AG08395 (cell line): ENCODE data around the gene PTPN2.
"Not testable (repeated sequence)": the region's sequence is repeated elsewhere in the genome, so short reads cannot be mapped to it uniquely, and the experiment has no call there.

ENCODE experiments used
- DNase-seq: peaks from one replicate; pipeline ENCODE4 v3.0.0; 2012; ENCODE audit warnings: mixed read lengths, low spot score

PTPN2 gene

DNA sequence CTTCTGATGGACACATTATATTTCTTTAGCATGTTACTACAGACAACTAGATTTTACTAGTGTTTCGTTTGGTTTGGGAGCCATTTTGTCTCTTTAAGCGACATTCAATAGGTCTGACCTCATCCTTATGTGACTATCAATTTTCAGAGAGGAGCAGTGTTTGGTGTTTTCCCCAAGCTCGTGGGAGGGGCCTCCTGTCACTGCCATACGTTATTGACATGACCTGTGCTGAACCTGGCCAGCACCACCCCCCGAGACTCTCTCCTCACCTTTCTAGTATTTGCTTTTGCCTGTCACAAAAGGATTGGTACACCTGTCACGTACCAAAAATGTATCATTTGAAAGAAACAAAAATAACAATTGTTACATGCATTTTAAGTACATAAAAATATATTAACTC, 111.9 kb downstream of the PTPN2 start:
- DNase-seq, result no peak

DNA sequence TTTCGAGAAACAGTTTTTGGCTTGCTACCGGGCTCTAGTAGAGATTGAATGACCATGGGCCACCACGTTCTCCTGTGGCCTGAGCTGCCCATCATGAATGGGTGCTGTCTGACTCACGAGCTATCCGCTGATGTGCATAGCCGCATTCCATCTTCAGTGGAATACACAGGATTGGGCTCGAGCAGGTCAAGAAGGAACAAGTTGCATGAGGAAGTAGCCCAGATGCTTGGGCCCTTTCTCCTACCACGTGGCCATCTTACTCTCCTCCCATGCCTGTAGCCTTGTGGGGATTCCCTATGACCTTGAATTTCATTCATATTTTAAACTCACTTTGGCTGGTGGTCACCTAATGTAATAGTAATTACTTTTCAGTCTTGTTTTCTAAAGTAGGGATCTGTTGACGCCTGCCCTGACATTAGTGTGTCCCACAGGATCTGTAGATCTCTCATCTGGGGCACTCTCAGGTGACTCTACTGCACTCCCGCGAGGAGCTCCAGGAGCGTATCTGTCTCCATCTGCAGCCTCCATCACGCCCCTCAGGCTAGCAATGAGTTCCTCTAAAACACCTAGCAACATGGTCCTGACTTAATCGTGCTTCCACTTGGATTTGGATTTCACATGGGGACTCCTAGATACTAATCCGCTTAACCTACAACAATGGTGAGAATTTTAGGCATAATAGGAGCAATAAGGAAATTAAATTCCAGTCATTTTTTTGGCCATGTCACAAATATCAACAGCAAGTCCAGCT, 113.4 kb downstream of the PTPN2 start:
- DNase-seq, result no peak

DNA sequence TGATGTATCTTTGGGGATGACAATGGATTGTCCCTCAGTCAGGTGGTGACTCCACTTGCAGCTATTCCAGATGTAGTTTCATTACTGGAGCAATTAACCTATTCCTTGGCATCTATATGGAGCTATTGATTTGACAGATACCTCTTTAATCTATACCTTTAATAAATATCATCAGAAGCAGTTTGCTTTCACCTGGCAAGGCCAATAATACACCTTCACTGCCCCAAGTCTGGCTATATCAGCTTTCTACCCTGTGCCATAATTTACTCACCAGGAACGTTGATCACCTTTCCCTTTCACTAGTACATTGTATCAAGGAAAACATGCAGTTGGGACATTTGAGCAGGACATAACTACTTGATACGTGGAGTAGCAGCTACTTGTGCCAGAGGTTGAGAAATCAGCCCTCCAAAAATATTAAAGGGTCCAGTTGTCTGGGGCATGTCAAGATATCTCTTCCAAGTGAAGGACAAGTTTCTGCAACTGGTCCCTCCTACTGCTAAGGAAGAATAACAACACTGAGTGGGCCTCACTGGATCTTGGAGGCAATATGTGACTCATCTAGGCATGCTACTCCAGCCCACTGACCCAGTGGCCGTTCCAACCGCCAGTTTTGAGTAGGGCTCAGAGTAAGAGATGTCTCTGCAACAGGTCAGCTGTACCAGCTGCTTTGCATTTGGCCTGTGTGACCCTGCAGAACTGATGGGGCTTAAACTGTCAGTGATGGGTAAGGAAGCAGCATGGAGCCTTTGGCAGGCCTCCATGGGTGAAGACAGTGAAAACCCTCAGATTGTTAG, 114.2 kb downstream of the PTPN2 start:
- DNase-seq, result no peak

DNA sequence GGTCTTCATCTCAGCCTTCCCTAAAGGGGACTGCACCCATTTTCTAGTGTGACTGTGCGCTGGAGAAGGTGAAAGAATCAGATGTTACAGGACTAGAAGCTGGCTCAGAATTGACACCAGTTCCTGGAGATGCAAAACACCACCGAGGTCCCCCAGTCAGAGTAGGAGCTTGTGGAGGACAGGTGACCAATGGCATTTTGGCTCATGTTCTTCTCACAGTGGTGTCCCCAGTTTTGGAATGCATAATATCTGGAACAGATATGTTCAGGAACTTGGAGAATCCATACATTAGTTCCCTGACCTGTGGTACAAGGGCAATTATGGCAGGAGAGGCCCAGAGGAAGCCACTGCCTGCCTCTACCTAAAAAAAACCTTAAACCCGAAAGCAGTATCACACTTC, 114.9 kb downstream of the PTPN2 start:
- no peak for DNase-seq

DNA sequence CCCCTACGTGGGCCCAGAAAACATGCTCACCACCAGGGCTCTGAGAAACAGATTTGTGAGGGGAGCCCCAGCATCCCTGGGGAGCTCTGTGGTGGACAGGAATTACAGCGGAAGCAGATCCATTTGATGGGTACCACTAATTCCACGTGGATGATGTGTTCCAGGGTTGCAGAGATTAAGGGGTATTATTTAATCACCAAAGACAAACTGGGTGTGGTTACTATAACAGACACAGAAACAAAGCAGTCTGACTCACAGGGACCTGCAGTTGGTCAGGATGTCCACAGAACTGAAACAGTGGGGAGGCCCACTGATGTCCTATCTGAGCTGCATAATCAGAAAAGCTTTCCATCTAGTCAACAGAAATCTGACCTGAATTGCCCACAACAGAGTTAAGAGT, 115.4 kb downstream of the PTPN2 start:
- peak; percentile 59 for DNase-seq

DNA sequence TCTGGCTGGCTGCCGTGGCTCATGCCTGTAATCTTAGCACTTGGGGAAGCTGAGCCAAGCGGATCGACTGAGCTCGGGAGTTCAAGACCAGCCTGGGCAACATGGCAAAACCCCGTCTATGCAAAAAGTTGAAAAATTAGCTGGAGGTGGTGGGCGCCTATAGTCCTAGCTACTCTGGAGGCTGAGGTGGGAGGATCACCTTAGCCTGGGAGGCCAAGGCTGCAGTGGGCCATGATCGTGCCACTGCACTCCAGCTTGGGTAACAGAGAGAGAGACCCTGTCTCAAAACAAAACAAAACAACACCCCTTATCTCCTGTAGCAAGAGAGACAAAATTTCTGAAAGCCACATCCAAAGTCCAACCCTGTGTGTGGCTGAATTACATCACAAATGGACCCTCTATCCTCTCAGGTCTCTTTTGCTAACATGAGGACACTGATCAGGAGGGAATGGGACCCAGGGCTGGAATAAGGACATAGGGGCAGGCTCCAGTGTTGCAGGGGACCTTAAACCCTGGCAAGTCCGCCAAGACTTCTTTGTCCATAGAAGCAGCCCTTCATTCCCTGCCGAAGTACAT, 116.4 kb downstream of the PTPN2 start:
- no peak for DNase-seq

DNA sequence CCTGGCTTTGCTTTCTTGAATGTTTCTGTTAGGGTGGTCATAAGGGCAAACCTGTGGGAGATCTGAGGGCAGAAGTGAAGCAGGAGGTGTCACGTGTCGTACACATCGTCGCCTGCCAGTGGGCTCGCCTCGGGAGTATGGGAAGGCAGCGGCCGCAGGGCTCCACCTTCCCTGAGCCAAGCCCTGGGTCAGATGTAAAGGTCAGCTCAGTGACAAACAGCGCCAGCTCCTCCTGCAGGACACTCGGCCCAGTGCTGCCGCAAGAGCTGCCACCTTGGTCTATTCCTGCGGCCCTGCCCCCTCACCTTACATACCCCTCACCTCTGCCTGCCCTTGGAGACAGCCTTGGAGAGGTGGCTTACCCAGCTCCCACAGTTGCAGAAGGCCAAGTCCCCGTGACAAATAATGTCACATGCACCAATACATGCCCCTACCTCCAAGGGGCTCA, 117.0 kb downstream of the PTPN2 start:
- DNase-seq, result no peak

DNA sequence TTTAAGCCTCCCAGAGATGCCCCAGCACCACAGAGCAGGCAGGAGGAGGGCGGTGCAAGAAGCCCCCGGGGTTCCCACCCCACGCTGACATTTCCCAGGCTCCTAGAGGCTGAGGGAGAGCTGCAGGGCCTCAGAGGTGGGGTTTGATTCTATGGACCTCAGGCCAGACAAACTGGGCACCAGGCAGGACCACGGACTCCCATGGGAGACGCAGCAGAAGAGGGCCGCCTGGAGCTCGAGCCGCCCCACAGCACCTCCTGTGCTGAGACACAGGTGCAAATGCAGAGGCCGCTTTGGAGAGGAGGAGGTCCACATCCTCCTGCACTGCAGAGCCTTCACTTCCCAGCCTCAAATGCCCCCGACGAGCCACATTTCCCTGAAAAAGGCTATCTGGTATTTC, 118.5 kb downstream of the PTPN2 start:
- DNase-seq, result no peak

DNA sequence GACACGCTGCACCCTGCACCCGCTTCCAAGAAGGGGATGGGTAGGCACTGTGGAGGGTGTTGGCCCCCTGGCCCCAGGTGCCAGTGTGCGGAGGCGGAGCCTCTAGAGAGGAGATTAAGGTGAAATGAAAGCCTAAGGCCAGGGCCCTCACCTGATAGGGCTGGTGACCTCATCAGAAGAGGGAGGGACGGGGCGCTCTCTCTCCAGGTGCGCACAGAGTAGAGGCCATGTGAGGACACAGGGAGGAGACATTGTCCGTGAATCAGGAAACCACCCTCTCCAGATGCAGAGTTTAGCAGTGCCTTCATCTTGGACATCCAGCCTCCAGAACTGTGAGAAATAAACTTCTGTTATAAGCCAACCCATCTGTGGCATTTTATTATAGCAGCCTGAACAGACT, 118.9 kb downstream of the PTPN2 start:
- no peak for DNase-seq

DNA sequence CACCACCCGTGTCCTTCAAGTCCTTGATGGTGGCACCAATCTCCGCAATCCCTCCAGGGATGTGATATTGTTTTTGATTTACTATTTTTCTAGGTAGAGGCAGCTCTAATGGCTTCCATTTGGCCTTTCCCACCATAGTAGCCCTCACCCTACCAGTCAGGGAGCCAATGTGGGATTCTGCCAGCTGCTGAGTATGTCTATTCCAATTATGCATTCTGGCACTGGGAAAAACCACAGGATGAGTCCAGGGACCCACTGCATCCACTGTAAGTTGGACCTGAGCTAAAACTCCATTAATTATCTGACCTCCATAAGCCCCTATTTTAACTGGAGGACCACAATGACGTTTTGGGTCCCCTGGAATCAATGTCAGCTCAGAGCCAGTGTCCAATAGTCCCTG, 125.5 kb downstream of the PTPN2 start:
- not testable (repeated sequence) for DNase-seq

DNA sequence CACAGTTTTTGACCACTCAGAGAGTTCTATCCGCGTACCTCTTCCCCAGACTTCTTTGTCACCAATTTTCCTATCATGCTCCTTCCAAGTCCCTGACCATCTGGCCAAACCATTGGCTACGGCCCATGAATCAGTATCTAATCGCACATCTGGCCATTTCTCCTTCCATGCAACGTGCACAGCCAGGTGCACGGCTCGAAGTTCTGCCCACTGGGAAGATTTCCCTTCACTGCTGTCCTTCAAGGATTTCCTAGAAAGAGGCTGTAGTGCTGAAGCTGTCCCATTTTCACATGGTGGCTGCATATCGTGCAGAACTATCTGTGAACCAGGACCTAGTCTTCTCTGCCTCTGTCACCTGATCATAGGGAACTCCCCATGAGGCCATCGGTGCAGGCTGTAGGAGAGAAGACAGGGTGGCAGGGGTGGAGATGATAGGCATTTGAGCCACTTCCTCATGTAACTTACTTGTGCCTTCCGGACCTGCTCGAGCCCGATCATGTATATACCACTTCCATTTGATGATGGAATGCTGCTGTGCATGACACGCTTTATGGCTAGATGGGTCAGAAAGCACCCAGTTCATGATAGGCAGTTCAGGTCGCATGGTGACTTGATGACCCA, 127.3 kb downstream of the PTPN2 start:
- not testable (repeated sequence) for DNase-seq

DNA sequence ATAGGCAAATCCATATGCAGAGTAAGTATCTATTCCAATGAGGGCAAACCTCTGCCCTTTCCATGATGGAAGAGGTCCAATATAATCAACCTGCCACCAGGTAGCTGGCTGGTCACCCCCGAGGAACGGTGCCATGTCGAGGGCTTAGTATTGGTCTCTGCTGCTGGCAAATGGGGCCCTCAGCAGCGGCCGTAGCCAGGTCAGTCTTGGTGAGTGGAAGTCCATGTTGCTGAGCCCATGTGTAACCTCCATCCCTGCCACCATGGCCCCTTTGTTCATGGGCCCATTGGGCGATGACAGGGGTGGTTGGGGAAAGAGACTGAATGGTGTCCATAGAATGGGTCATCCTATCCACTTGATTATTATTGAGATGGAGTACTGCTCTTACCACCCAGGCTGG, 128.4 kb downstream of the PTPN2 start:
- DNase-seq, result not testable (repeated sequence)

DNA sequence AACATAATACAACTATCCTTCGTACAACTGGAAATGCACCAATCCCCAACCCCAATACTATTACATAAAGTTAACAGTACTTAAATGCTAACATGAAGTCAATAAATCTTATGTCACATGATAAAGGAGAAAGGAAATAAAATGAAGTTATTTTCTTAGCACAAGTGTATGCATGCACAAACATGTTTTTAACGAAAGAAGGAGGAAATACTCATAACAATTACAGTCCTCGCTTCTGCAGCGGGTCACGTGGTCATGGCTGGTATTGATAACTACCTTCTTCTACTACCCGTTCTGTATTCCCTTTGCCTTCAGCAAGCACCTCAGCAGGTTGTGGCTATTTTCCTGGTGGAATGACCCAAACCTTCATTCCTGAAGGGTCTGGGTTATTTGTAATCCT, 129.5 kb downstream of the PTPN2 start:
- DNase-seq, result no peak

DNA sequence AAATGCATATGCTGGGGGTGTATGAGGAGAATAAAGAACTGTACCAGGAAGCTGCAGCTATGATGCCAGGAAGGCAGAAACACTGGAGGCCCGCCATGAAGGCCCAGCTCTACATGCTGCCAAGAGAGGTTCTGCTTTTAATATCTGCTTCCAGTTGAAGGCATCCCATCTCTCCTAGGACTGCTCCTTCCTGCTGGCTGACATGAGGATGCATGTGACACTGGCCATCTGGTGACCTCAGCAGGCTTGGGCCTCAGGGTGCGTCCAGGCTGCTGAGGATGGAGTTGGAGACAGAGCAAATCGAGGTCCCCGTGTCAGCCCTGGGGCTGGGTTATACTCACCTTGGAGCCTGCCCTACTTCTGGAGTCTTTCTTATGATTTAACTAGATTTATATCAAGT, 132.1 kb downstream of the PTPN2 start:
- DNase-seq, result no peak

DNA sequence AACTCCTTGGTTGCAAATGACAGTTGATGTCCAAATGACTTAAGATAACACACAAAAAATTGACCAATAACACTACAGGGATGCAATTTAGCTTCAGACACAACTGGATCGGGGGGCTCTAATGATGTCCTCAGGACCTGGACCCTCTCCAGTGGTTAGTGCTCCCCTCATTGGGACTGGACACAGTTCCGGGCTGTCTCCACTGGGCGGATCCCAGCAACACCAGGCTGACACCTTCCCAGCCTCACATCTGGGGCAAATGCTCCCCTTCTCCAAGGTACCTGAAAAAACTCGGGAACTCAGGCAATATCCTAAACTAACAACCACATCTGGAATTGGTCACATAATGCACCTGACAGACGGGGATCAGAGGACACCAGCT, 132.5 kb downstream of the PTPN2 start:
- DNase-seq, result no peak

DNA sequence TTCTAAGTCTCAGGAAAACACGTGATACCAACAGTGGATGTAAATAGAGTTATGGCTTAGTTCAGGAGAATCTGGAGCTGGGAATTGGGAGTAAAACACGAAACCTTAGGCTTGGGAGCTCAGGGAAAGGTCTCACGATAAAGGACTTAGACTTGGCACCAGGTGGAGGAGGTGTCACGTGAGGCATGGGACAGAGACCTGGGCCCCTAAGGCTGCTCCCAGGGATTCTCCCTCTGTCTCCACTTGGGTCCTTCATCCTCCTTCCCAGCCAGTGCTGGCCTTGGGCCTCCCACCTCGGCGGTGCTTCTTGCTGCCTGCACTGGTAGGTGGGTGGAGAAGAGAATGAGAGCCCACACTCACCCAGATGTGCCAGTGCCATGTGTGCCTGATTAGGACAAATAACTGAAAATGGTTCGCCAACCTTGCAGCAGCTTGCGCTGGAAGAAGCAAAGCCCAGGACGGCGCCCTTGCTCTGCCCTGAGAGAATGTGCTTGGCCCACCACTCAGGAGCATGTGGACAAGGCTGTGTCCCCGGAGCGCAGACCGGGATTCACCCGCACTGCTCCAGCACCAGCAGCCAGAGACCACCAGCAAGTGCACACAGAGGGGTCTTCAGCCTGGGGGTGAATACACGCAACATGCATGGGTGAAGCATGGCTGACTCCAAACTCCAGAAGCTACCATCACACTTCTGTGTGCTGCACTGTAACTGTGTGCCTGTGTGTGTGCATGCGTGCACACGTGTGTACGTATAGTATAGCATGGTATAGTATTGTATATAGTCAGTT, 133.1 kb downstream of the PTPN2 start:
- no peak for DNase-seq

DNA sequence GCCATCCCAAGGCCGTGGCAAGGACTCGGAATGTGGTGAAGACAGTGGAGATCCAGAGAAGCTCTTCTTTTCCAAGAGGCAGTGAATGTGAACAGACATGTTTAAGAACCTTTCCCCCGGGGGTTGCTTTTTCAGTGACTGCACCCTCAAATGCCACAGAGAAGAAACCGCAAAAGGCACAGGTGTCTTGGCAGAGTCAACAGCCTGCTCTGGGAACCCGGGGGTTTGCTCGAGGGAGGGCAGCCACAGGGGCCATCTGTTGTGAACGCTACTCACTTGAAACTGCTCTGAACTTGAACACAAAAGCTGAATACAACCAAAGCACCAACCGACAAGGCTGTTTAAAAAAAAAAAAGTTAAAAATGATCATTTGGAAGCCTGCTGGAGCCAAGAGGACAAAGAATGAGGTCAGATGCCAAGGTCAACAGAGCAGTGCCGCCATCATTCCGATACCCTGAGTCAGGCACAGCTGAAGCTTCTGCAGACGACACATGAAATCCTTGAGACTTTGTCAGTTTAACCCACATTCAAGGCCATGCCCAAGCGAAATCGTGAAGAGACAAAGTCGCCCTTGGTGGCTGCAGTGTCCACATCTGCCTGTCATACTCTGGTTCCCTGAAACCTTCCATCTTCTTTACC, 133.8 kb downstream of the PTPN2 start:
- peak; percentile 22 for DNase-seq

DNA sequence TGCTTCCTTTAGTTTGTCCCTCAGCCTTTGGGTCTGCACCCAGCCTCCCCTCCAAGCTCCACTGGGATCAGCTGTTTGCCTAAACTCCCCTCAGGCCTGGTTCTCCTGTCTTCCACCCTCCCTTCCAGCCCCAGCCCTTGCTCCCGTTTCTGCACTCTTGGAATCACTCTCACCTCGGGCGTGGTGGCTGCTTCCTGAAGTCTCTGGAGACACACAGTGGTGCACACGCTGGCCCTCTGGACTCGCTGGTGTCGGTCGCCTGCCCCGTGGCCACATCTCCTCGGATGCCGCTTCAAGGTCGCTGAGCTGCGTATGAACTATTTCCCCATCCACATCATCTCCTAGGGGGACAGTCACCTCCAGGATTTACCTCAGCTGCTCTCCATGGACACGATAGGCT, 134.9 kb downstream of the PTPN2 start:
- DNase-seq, result no peak

DNA sequence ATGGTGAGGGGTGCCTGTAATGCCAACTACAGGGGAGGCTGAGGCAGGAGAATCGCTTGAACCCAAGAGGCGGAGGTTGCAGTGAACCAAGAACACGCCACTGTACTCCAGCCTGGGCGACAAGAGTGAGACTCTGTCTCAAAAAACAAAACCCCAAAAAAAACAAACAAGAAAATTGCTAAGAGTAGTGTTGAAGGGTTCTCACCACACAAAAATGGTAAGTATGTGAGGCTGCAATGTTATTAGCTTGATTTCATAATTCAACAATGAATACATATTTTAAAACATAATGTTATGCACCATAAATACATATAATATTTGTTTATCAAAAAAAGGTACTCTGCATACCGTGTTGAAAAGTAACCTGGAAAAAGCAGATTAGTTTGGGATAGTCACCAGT, 135.4 kb downstream of the PTPN2 start:
- no peak for DNase-seq

DNA sequence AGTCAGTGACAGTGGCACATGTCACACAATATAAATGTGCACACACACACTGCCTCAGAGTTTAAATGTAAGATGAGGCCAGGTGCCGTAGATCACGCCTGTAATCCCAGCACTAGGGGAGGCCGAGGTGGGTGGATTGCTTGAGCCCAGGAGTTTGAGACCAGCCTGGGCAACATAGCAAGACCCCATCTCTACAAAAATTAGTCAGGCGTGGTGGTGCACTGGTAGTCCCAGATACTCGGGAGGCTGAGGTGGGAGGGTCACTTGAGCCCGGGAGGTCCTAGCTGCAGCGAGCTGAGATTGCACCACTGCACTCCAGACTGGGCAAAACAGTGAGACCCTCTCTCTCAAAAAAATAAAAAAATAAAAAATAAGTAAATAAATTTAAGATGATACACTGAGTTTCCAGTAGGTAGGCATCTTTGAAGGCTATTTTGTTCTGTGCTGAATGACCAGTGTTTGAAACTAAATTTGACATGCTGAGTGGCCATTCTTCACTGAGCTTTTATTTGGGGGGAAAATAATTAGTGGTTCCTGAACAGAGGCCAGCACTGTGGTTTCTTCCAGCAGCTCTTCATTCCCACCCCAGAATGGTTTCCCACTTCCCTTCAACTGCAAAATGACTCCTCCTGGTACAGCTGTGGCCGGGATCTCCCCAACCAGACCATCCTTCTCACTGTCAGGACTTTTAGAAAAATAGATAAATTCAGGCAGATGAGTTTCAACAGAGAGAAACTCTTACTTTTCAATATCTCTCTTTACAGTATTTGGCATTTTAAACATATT, 136.3 kb downstream of the PTPN2 start:
- DNase-seq, result no peak
